ENCODE results near the gene CDC27.
"Not testable (repeated sequence)": the region's sequence is repeated elsewhere in the genome, so short reads cannot be mapped to it uniquely, and the experiment has no call there.

CDC27 gene

DNA sequence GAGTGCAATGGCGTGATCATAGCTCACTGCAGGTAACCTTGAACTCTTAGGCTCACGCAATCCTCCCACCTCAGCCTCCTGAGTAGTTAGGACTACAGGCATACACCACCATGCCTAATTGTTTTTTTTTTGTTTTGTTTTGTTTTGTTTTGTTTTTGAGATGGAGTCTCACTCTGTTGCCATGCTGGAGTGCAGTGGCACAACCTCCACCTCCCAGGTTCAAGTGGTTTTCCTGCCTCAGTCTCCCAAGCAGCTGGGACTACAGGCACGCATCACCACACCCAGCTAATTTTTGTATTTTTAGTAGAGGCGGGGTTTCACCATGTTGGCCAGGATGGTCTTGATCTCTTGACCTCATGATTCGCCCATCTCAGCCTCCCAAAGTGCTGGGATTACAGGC, 54.7 kb downstream of the CDC27 start:
- not testable (repeated sequence) for H3K4me3 ChIP-seq (ENCODE audit: low read length); H3K9ac ChIP-seq (ENCODE audit: low read length); H2BK15ac ChIP-seq (replicated peaks; ENCODE audit: low read depth); H3K4me2 ChIP-seq (ENCODE audit: low read length); H3K4ac ChIP-seq (ENCODE audit: low read depth, low read length); H3K4me1 ChIP-seq (ENCODE audit: control insufficient read depth, low read depth, low read length); H2AK5ac ChIP-seq (ENCODE audit: low read length); H4K5ac ChIP-seq (ENCODE audit: low read length); H3K36me3 ChIP-seq (ENCODE audit: control insufficient read depth, insufficient read depth, low read length); H3K79me1 ChIP-seq (ENCODE audit: low read length); H2BK120ac ChIP-seq (ENCODE audit: low read depth, low read length); H2BK5ac ChIP-seq (ENCODE audit: low read length); DNase-seq; H3K18ac ChIP-seq (ENCODE audit: low read length); H3K27me3 ChIP-seq (ENCODE audit: insufficient read depth, low read length, poor library complexity); H4K8ac ChIP-seq (ENCODE audit: low read depth, low read length); H3K79me2 ChIP-seq (ENCODE audit: control insufficient read depth, insufficient read depth, low read length); H3K27ac ChIP-seq (ENCODE audit: low read depth, low read length); H3K23ac ChIP-seq (ENCODE audit: low read length); H3K56ac ChIP-seq (ENCODE audit: low read length)
- WGBS (ENCODE audit: extremely low coverage, insufficient coverage, low lambda C conversion rate), result no CpG with 5 or more reads among the region's 5 CpGs

DNA sequence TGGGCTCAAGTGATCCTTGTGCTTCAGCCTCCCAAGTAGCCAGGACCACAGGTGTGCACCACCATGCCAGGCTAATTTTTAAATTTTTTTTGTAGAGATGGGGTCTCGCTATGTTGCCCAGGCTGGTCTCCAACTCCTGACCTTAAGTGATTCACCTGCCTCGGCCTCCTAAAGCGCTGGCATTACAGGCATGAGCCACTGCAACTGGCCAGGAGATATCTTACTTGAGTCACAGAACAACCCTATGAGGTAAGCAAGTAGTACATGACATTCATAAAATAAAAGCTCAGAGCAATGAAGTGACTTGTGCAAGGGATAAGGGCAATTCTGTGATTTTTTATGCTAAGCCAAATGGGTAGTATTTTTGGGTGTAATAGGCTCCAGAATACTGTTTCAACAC, 57.3 kb downstream of the CDC27 start:
- H2AK5ac ChIP-seq (ENCODE audit: low read length), result no peak overlapping the region
- no peaks in the 10 kb centered on the region for H3K79me1 ChIP-seq (ENCODE audit: low read length)
- no CpG with 5 or more reads among the region's 3 CpGs for WGBS (ENCODE audit: extremely low coverage, insufficient coverage, low lambda C conversion rate)
- H3K36me3 ChIP-seq (ENCODE audit: control insufficient read depth, insufficient read depth, low read length), result no peaks in the 10 kb centered on the region
- no peak overlapping the region for H3K4me2 ChIP-seq (ENCODE audit: low read length)
- H3K4me1 ChIP-seq (ENCODE audit: control insufficient read depth, low read depth, low read length), result no peaks in the 10 kb centered on the region
- H3K56ac ChIP-seq (ENCODE audit: low read length), result no peak overlapping the region
- H4K8ac ChIP-seq (ENCODE audit: low read depth, low read length), result no peak overlapping the region
- no peak overlapping the region for H4K5ac ChIP-seq (ENCODE audit: low read length)
- H3K4ac ChIP-seq (ENCODE audit: low read depth, low read length), result no peak overlapping the region
- H3K18ac ChIP-seq (ENCODE audit: low read length), result no peak overlapping the region
- no peak overlapping the region for H2BK15ac ChIP-seq (replicated peaks; ENCODE audit: low read depth)
- no peak for DNase-seq
- H3K27ac ChIP-seq (ENCODE audit: low read depth, low read length), result no peak overlapping the region
- H3K23ac ChIP-seq (ENCODE audit: low read length), result no peak overlapping the region
- H2BK120ac ChIP-seq (ENCODE audit: low read depth, low read length), result no peak overlapping the region
- no peaks in the 10 kb centered on the region for H3K27me3 ChIP-seq (ENCODE audit: insufficient read depth, low read length, poor library complexity)
- H3K9ac ChIP-seq (ENCODE audit: low read length), result no peak overlapping the region
- no peak overlapping the region for H3K4me3 ChIP-seq (ENCODE audit: low read length)
- no peaks in the 10 kb centered on the region for H3K79me2 ChIP-seq (ENCODE audit: control insufficient read depth, insufficient read depth, low read length)
- H2BK5ac ChIP-seq (ENCODE audit: low read length), result no peak overlapping the region

DNA sequence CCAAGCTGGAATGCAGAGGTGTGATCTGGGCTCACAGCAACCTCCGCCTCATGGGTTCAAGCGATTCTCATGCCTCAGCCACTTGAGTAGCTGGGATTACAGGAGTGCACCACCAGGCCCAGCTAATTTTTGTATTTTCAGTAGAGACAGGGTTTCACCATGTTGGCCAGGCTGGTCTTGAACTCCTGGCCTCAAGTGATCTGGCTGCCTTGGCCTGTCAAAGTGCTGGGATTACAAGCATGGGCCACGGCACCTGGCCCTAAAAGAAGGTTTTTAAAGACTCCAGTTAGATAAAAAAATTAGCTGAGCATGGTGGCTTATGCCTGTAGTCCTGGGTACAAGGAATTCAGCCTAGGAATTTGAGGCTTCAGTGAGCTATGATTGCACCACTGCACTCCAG, 62.3 kb downstream of the CDC27 start:
- not testable (repeated sequence) for H3K27ac ChIP-seq (ENCODE audit: low read depth, low read length); H2BK120ac ChIP-seq (ENCODE audit: low read depth, low read length); H3K79me1 ChIP-seq (ENCODE audit: low read length); H3K9ac ChIP-seq (ENCODE audit: low read length); H3K4me1 ChIP-seq (ENCODE audit: control insufficient read depth, low read depth, low read length); H3K79me2 ChIP-seq (ENCODE audit: control insufficient read depth, insufficient read depth, low read length); H4K5ac ChIP-seq (ENCODE audit: low read length); H4K8ac ChIP-seq (ENCODE audit: low read depth, low read length); H3K36me3 ChIP-seq (ENCODE audit: control insufficient read depth, insufficient read depth, low read length); H3K4me2 ChIP-seq (ENCODE audit: low read length); H3K23ac ChIP-seq (ENCODE audit: low read length); H3K56ac ChIP-seq (ENCODE audit: low read length); H2BK5ac ChIP-seq (ENCODE audit: low read length); H2AK5ac ChIP-seq (ENCODE audit: low read length); H3K4me3 ChIP-seq (ENCODE audit: low read length); H3K4ac ChIP-seq (ENCODE audit: low read depth, low read length); H3K18ac ChIP-seq (ENCODE audit: low read length); H3K27me3 ChIP-seq (ENCODE audit: insufficient read depth, low read length, poor library complexity); H2BK15ac ChIP-seq (replicated peaks; ENCODE audit: low read depth); DNase-seq
- WGBS (ENCODE audit: extremely low coverage, insufficient coverage, low lambda C conversion rate), result no CpG with 5 or more reads among the region's 3 CpGs

- not testable (repeated sequence) for H2BK15ac ChIP-seq (replicated peaks; ENCODE audit: low read depth); H4K8ac ChIP-seq (ENCODE audit: low read depth, low read length); H3K79me2 ChIP-seq (ENCODE audit: control insufficient read depth, insufficient read depth, low read length); H3K4me1 ChIP-seq (ENCODE audit: control insufficient read depth, low read depth, low read length); H4K5ac ChIP-seq (ENCODE audit: low read length); H3K23ac ChIP-seq (ENCODE audit: low read length); H3K18ac ChIP-seq (ENCODE audit: low read length); H3K36me3 ChIP-seq (ENCODE audit: control insufficient read depth, insufficient read depth, low read length); H3K9ac ChIP-seq (ENCODE audit: low read length); H2AK5ac ChIP-seq (ENCODE audit: low read length); H3K4me3 ChIP-seq (ENCODE audit: low read length); H3K56ac ChIP-seq (ENCODE audit: low read length); H2BK5ac ChIP-seq (ENCODE audit: low read length); H3K27me3 ChIP-seq (ENCODE audit: insufficient read depth, low read length, poor library complexity); H3K4ac ChIP-seq (ENCODE audit: low read depth, low read length); H3K79me1 ChIP-seq (ENCODE audit: low read length); DNase-seq; H2BK120ac ChIP-seq (ENCODE audit: low read depth, low read length); H3K27ac ChIP-seq (ENCODE audit: low read depth, low read length); H3K4me2 ChIP-seq (ENCODE audit: low read length)
- no CpG with 5 or more reads among the region's 2 CpGs for WGBS (ENCODE audit: extremely low coverage, insufficient coverage, low lambda C conversion rate)
These were observed 65.8 kb downstream of the CDC27 start for GRCh38 chr17:47123262-47123661.

DNA sequence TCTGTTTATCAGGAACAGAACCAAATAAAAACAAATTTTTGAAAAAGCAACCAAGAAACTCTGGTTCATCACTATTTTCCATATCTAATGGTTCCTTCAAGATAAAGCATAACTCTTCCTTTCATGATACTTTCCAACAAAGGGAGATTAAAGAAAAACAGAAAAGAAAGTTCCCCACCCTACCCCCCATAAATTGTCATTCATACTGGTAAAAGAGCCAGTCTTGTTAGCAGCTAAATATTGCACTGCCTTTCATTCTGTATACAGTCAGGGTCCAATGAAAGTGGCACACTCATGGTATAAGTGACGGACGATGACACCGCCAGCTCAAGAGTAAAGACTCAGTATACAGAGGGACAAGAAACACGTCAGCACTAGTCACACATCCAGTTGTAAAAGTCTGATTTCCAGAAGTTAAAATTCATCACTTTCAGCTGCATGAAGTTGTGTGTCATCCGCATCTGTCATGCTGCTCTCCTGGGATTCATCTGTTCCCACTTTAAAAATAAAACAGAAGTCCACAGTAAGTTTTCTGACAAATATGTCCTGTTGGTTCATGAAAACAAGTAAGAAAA, 68.5 kb downstream of the CDC27 start:
- WGBS (ENCODE audit: extremely low coverage, insufficient coverage, low lambda C conversion rate), result no CpG with 5 or more reads among the region's 5 CpGs
- H3K23ac ChIP-seq (ENCODE audit: low read length), result no peak overlapping the region
- H3K4me1 ChIP-seq (ENCODE audit: control insufficient read depth, low read depth, low read length), result no peaks in the 10 kb centered on the region
- H2AK5ac ChIP-seq (ENCODE audit: low read length), result no peak overlapping the region
- no peak overlapping the region for H4K5ac ChIP-seq (ENCODE audit: low read length)
- no peak overlapping the region for H2BK15ac ChIP-seq (replicated peaks; ENCODE audit: low read depth)
- no peak overlapping the region for H3K4me2 ChIP-seq (ENCODE audit: low read length)
- H3K79me1 ChIP-seq (ENCODE audit: low read length), result no peaks in the 10 kb centered on the region
- no peaks in the 10 kb centered on the region for H3K36me3 ChIP-seq (ENCODE audit: control insufficient read depth, insufficient read depth, low read length)
- H3K18ac ChIP-seq (ENCODE audit: low read length), result no peak overlapping the region
- H2BK5ac ChIP-seq (ENCODE audit: low read length), result no peak overlapping the region
- no peak overlapping the region for H3K27ac ChIP-seq (ENCODE audit: low read depth, low read length)
- no peak overlapping the region for H2BK120ac ChIP-seq (ENCODE audit: low read depth, low read length)
- no peak overlapping the region for H3K4me3 ChIP-seq (ENCODE audit: low read length)
- no peak for DNase-seq
- no peak overlapping the region for H4K8ac ChIP-seq (ENCODE audit: low read depth, low read length)
- no peak overlapping the region for H3K56ac ChIP-seq (ENCODE audit: low read length)
- H3K79me2 ChIP-seq (ENCODE audit: control insufficient read depth, insufficient read depth, low read length), result no peaks in the 10 kb centered on the region
- no peaks in the 10 kb centered on the region for H3K27me3 ChIP-seq (ENCODE audit: insufficient read depth, low read length, poor library complexity)
- no peak overlapping the region for H3K4ac ChIP-seq (ENCODE audit: low read depth, low read length)
- H3K9ac ChIP-seq (ENCODE audit: low read length), result no peak overlapping the region

DNA sequence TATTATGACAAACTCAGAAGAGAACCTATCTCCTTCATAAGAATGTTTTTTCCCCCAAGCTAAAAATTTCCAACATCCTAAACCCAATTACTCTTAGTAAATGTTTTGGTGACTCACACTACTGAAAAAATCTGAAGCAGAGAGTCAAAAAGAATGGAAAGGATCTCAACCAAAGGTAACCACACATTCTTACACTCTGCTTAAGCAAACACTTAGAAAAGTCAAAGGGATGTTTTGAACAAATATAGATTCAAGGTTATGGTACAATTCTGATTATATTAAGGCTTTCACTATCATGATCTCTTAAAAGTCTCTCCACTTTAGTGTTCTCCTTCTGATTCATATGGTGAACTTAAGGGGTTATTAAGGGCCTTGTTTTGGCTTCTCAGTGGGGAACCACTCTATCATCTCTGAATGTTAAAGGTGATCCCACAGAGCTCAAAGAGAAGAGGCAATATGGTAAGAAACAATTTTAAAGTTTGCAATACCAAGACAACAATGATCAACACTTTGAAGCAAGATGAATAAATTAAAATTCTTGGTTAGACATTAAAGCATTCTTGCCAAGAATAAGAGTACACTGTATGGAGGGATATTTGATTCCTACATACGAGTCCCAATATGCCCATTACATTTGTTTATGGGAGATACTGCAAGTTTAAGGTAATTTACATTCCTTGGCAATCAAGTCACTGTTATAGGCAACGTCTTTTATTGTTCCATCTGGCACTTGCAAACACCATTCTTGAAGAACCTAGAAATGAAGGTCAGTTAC, 69.2 kb downstream of the CDC27 start:
- Histone ChIP-seq H2AK5ac (ENCODE audit: low read length) (no peak overlapping the region), H3K4ac (ENCODE audit: low read depth, low read length) (no peak overlapping the region), H3K4me2 (ENCODE audit: low read length) (no peak overlapping the region), H4K8ac (ENCODE audit: low read depth, low read length) (no peak overlapping the region), H2BK5ac (ENCODE audit: low read length) (no peak overlapping the region), H3K18ac (ENCODE audit: low read length) (no peak overlapping the region), H3K27me3 (ENCODE audit: insufficient read depth, low read length, poor library complexity) (no peaks in the 10 kb centered on the region), H2BK15ac (replicated peaks; ENCODE audit: low read depth) (no peak overlapping the region), H2BK120ac (ENCODE audit: low read depth, low read length) (no peak overlapping the region), H3K56ac (ENCODE audit: low read length) (no peak overlapping the region), H3K4me3 (ENCODE audit: low read length) (no peak overlapping the region), H3K27ac (ENCODE audit: low read depth, low read length) (no peak overlapping the region), H3K79me1 (ENCODE audit: low read length) (no peaks in the 10 kb centered on the region), H4K5ac (ENCODE audit: low read length) (no peak overlapping the region), H3K36me3 (ENCODE audit: control insufficient read depth, insufficient read depth, low read length) (no peaks in the 10 kb centered on the region), H3K9ac (ENCODE audit: low read length) (no peak overlapping the region), H3K79me2 (ENCODE audit: control insufficient read depth, insufficient read depth, low read length) (no peaks in the 10 kb centered on the region), H3K23ac (ENCODE audit: low read length) (no peak overlapping the region), H3K4me1 (ENCODE audit: control insufficient read depth, low read depth, low read length) (no peaks in the 10 kb centered on the region)
- peak; percentile 14 for DNase-seq
- WGBS (ENCODE audit: extremely low coverage, insufficient coverage, low lambda C conversion rate), result no CpG with 5 or more reads among the region's 2 CpGs

Measured in mesendoderm (in vitro differentiated cells).